HepG2 (cell line): ENCODE results near the gene WDR35. TPM values are rescaled to one million over a fixed set of nuclear protein-coding genes. Genes with fewer than 3 reads are reported as not detected.

ENCODE experiments used
- ARID3A ChIP-seq: IDR thresholded peaks from 2 replicates; pipeline ENCODE4 v1.6.1; 2012; ENCODE audit warnings: low read depth, low read length, improper control_type of control experiment
- CHCHD3 ChIP-seq: sonication (generic); formaldehyde crosslinking; IDR thresholded peaks from 2 replicates; pipeline ENCODE4 v1.8.0; 2022; ENCODE audit warnings: mild to moderate bottlenecking, missing genetic modification reagents, moderate library complexity
- E2F2 ChIP-seq: sonication (generic); formaldehyde crosslinking; IDR thresholded peaks from 2 replicates; pipeline ENCODE4 v1.4.0; 2020; ENCODE audit warnings: missing genetic modification reagents, borderline replicate concordance
- FOXP4 ChIP-seq: sonication (generic); formaldehyde crosslinking; IDR thresholded peaks from 2 replicates; pipeline ENCODE4 v1.4.0; 2020; ENCODE audit warnings: missing genetic modification reagents
- HOMEZ ChIP-seq: IDR thresholded peaks from 2 replicates; pipeline ENCODE4 v1.6.1; 2016; ENCODE audit warnings: low read depth
- IRF2 ChIP-seq: IDR thresholded peaks from 2 replicates; pipeline ENCODE4 v1.6.1; 2018; ENCODE audit warnings: missing genetic modification reagents, missing compliant biosample characterization
- MED1 ChIP-seq: sonication (generic); formaldehyde crosslinking; IDR thresholded peaks from 2 replicates; pipeline ENCODE4 v1.4.0; 2020; ENCODE audit warnings: missing genetic modification reagents
- NFE2L2 ChIP-seq: fragments of 150-350 bp; IDR thresholded peaks from 2 replicates; pipeline ENCODE4 v1.6.1; 2014; ENCODE audit warnings: low read length
- NFRKB ChIP-seq: fragments of 450-650 bp; IDR thresholded peaks from 2 replicates; pipeline ENCODE4 v1.6.1; 2017
- SKIL ChIP-seq: sonication (generic); formaldehyde crosslinking; IDR thresholded peaks from 2 replicates; pipeline ENCODE4 v1.8.0; 2022; ENCODE audit warnings: missing genetic modification reagents, mild to moderate bottlenecking, moderate library complexity, borderline replicate concordance
- SMC3 ChIP-seq: IDR thresholded peaks from 2 replicates; pipeline ENCODE4 v1.6.1; 2011; ENCODE audit warnings: low read length, improper control_type of control experiment
- SP140L ChIP-seq: sonication (generic); formaldehyde crosslinking; IDR thresholded peaks from 2 replicates; pipeline ENCODE4 v1.4.0; 2020; ENCODE audit warnings: missing genetic modification reagents, borderline replicate concordance
- SP5 ChIP-seq: IDR thresholded peaks from 2 replicates; pipeline ENCODE4 v1.6.1; 2016; ENCODE audit warnings: low read depth, borderline replicate concordance
- STAG1 ChIP-seq: sonication (generic); formaldehyde crosslinking; IDR thresholded peaks from 2 replicates; pipeline ENCODE4 v1.4.0; 2020; ENCODE audit warnings: missing genetic modification reagents
- TEAD2 ChIP-seq: sonication (generic); formaldehyde crosslinking; IDR thresholded peaks from 2 replicates; pipeline ENCODE4 v1.9.0; 2021; ENCODE audit warnings: missing genetic modification reagents
- ZFYVE20 ChIP-seq: sonication (generic); formaldehyde crosslinking; IDR thresholded peaks from 2 replicates; pipeline ENCODE4 v1.8.0; 2023; ENCODE audit warnings: low read depth, mild to moderate bottlenecking, moderate library complexity, missing genetic modification reagents, borderline replicate concordance
- ZNF331 ChIP-seq: sonication (generic); formaldehyde crosslinking; IDR thresholded peaks from 2 replicates; pipeline ENCODE4 v1.4.0; 2020; ENCODE audit warnings: missing genetic modification reagents
- ZNF362 ChIP-seq: sonication (generic); formaldehyde crosslinking; IDR thresholded peaks from 2 replicates; pipeline ENCODE4 v1.4.0; 2020; ENCODE audit warnings: missing genetic modification reagents, mild to moderate bottlenecking, borderline replicate concordance
- ZNF850 ChIP-seq: sonication (generic); formaldehyde crosslinking; conservative IDR thresholded peaks from 2 replicates; pipeline ENCODE4 v1.9.0; 2021; ENCODE audit warnings: mild to moderate bottlenecking, missing genetic modification reagents
- polyA plus RNA-seq, 8 experiments: library from polyadenylated mRNA; depleted of rRNA in 3 of 8; stranded (reverse) in 7 of 8; unstranded in 1 of 8; fragments of >200 nt; fragmentation: Illumina TruSeq in 4 of 8; extraction: Trizol in 4 of 8; gene quantifications; 2 replicates each; pipeline versions ENCODE4 v1.2.1 to v1.2.3, GENCODE V29; 2011 to 2016; ENCODE audit warnings: low read depth in 4 of 8, missing spikeins in 1 of 8, mixed read lengths in 1 of 8; ENCODE audit not compliant: insufficient read depth in 1 of 8
- total RNA-seq, 5 experiments: library from RNA; depleted of rRNA; stranded (reverse); fragments of >200 nt; fragmentation: Illumina TruSeq; extraction: Trizol; gene quantifications; 2 replicates each; pipeline ENCODE4 v1.2.3, GENCODE V29; 2016; ENCODE audit warnings: low read depth in 1 of 5

The WDR35 gene
- total and polyA plus RNA-seq, 2 of the 13 experiments (the other 11 are each of a cell fraction or from before 2014, with no cell fraction given) = 11.1 to 19.6 TPM

- TF ChIP-seq SKIL (CRISPR knock-in tag) = no peak
- no peak for TF ChIP-seq NFRKB
- TF ChIP-seq HOMEZ = peak; percentile 26; the same call in 1 of the 2 replicates
- no peak for TF ChIP-seq TEAD2 (CRISPR knock-in tag)
- TF ChIP-seq ZNF362 (CRISPR knock-in tag) = peak; percentile 67; the same call in 1 of the 2 replicates
- TF ChIP-seq ZNF331 (CRISPR knock-in tag) = 0 out of 2 replicates have a peak, but pooled peaks have one; percentile 27
- no peak for TF ChIP-seq ZNF850 (CRISPR knock-in tag)
- TF ChIP-seq SMC3 = peak; percentile 98
- peak; percentile 22; the same call in 1 of the 2 replicates for TF ChIP-seq MED1 (CRISPR knock-in tag)
- TF ChIP-seq SP140L (CRISPR knock-in tag) = peak; percentile 71; the same call in 1 of the 2 replicates
- TF ChIP-seq ARID3A = peak; percentile 61; the same call in 1 of the 2 replicates
- no peak for TF ChIP-seq E2F2
- 0 out of 2 replicates have a peak, but pooled peaks have one; percentile 21 for TF ChIP-seq FOXP4 (CRISPR knock-in tag)
- TF ChIP-seq STAG1 (CRISPR knock-in tag) = peak; percentile 99
- no peak for TF ChIP-seq ZFYVE20 (CRISPR knock-in tag)
- TF ChIP-seq IRF2 (CRISPR knock-in tag) = peak; percentile 41; the same call in 1 of the 2 replicates
- no peak for TF ChIP-seq CHCHD3
- no peak for TF ChIP-seq SP5 (CRISPR knock-in tag)
- TF ChIP-seq NFE2L2 = no peak
Measured at GRCh38 chr2:19955544-19956422, 34.1 kb downstream of the WDR35 start (continued).
